ENCODE results near the gene FGF11. TPM values are rescaled to one million over a fixed set of nuclear protein-coding genes. Genes with fewer than 3 reads are reported as not detected.

The FGF11 gene
- total and polyA plus RNA-seq, 7 experiments from 2014 or later: 0.09 to 39.7 (median 3.3) TPM; not detected in 1

DNA sequence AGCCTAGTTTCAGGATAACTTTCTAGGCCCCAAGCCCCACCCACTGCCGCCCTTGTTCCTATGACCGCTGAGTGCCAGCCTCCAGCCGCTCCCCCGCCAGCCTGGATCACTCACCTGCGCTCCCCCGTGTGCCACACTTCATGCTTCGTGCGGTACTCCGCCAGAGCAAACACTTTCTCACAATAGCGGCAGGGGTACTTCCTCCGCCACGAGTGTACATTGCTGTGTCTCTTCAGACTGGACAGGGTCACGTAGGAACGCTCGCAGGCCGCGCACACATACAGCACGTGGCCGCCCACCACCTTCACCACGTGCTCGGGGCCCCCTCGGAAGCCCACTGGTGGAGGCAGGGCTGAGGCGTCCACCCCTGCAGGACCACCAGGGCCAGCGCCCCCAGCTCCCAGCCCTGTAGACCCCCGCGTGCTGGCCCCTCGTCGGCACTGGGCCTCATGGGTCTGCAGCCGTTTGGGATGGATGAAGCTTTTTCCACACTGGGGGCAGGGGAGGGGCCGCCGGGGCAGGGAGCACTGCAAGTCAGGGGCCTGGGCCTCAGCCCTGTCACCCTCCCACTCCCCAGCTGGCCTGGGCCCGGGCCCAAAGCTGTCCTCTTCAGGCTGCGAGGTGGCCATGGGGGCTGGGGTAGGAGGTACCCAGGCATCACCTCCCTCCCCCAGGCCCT lies 26.4 kb downstream of the FGF11 start:
- ATAC-seq (no peak), DNase-seq (no peak)
- Histone ChIP-seq H3K4me1 (ENCODE audit: control insufficient read depth in 2 of 2, insufficient read depth in 2 of 2, low read length in 2 of 2) (no peaks in the 10 kb centered on the region), H3K27me3 (ENCODE audit: control insufficient read depth in 2 of 2, insufficient read depth in 2 of 2, low read length in 2 of 2) (no peaks in the 10 kb centered on the region), H3K27ac (ENCODE audit: low read depth, low read length) (no peak overlapping the region), H3K9me3 (ENCODE audit: control insufficient read depth in 2 of 3, low read length in 3 of 3) (no peaks in the 10 kb centered on the region), H3K4me3 (ENCODE audit: low read length) (no peak overlapping the region), H3K36me3 (ENCODE audit: control insufficient read depth in 2 of 3, insufficient read depth in 3 of 3, low read length in 3 of 3) (peaks cover 0 to 62% (median 10%) of the 10 kb centered on the region in 3 experiments)
- intact Hi-C loops (cut with micrococcal nuclease): no loop called here
- peaks cover 0 to 23% (median 11%) of the 10 kb centered on the region in 7 donors for H3K4me1 Mint-ChIP-seq
- peak overlapping the region in 1 of 9 donors; percentile 52 for H3K27ac Mint-ChIP-seq
- H3K27me3 Mint-ChIP-seq: no peaks in the 10 kb centered on the region
- H3K4me3 Mint-ChIP-seq: no peak overlapping the region
- peaks cover 0 to 2% (median 0%) of the 10 kb centered on the region in 11 donors for H3K9me3 Mint-ChIP-seq
- H3K36me3 Mint-ChIP-seq: peaks cover 0 to 17% (median 4%) of the 10 kb centered on the region in 5 donors
- ChIA-PET POLR2A (interaction anchor here (1.7 to 2.8 kb wide), 2 partner anchors 10 to 29 kb away, joined by 4 to 16 read pairs; no protein-coding TSS in a partner anchor), CTCF (interaction anchor here (1.1 kb wide), 1 partner anchor 49 kb away, joined by 3 read pairs; no protein-coding TSS in a partner anchor)

- ChIA-PET POLR2A (interaction anchor here (1.0 to 2.8 kb wide), 5 partner anchors 10 to 82 kb away, joined by 4 to 16 read pairs (median 5); partner anchors contain the start of gene TMEM256), CTCF (interaction anchor here (1.1 to 1.4 kb wide), 2 partner anchors 10 to 48 kb away, joined by 3 to 4 read pairs; no protein-coding TSS in a partner anchor)
- no peak for ATAC-seq
- H3K4me1 Mint-ChIP-seq: peaks cover 1 to 21% (median 13%) of the 10 kb centered on the region in 7 donors
- Histone ChIP-seq H3K4me1 (ENCODE audit: control insufficient read depth in 2 of 2, insufficient read depth in 2 of 2, low read length in 2 of 2) (no peaks in the 10 kb centered on the region), H3K4me3 (ENCODE audit: low read length) (no peak overlapping the region), H3K36me3 (ENCODE audit: control insufficient read depth in 2 of 3, insufficient read depth in 3 of 3, low read length in 3 of 3) (peaks cover 0 to 62% (median 12%) of the 10 kb centered on the region in 3 experiments), H3K27ac (ENCODE audit: low read depth, low read length) (no peak overlapping the region), H3K9me3 (ENCODE audit: control insufficient read depth in 2 of 3, low read length in 3 of 3) (no peaks in the 10 kb centered on the region), H3K27me3 (ENCODE audit: control insufficient read depth in 2 of 2, insufficient read depth in 2 of 2, low read length in 2 of 2) (no peaks in the 10 kb centered on the region)
- peaks cover 0 to 2% (median 0%) of the 10 kb centered on the region in 11 donors for H3K9me3 Mint-ChIP-seq
- H3K36me3 Mint-ChIP-seq: peaks cover 0 to 12% (median under 1%) of the 10 kb centered on the region in 5 donors
- H3K27me3 Mint-ChIP-seq: no peaks in the 10 kb centered on the region
- H3K4me3 Mint-ChIP-seq: no peak overlapping the region
- peak overlapping the region in 1 of 9 donors; percentile 42 for H3K27ac Mint-ChIP-seq
- intact Hi-C loops (cut with micrococcal nuclease): no loop called here
- DNase-seq: no peak
These were observed 27.0 kb downstream of the FGF11 start for GRCh38 chr17:7466318-7466638.

GRCh38 chr17:7466639-7467341 lies 27.5 kb downstream of the FGF11 start:
- H3K9me3 Mint-ChIP-seq: no peaks in the 10 kb centered on the region
- no peak overlapping the region for H3K27ac ChIP-seq (ENCODE audit: low read depth, low read length)

GRCh38 chr17:7467498-7467897 lies 28.2 kb downstream of the FGF11 start:
- DNase-seq (no peak), ATAC-seq (no peak)
- H3K9me3 Mint-ChIP-seq: no peaks in the 10 kb centered on the region
- peaks cover 0 to 10% (median 0%) of the 10 kb centered on the region in 5 donors for H3K36me3 Mint-ChIP-seq
- intact Hi-C loops (cut with micrococcal nuclease): no loop called here
- peak overlapping the region in 2 of 9 donors; percentile 33 to 63 for H3K27ac Mint-ChIP-seq
- peaks cover 10 to 30% (median 20%) of the 10 kb centered on the region in 7 donors for H3K4me1 Mint-ChIP-seq
- H3K27me3 ChIP-seq (ENCODE audit: control insufficient read depth in 2 of 2, insufficient read depth in 2 of 2, low read length in 2 of 2): no peaks in the 10 kb centered on the region
- H3K9me3 ChIP-seq (ENCODE audit: control insufficient read depth in 2 of 3, low read length in 3 of 3): no peaks in the 10 kb centered on the region
- no peak overlapping the region for H3K27ac ChIP-seq (ENCODE audit: low read depth, low read length)
- no peak overlapping the region for H3K4me3 Mint-ChIP-seq
- CTCF ChIA-PET: interaction anchor here (1.4 kb wide), 1 partner anchor 8 kb away, joined by 4 read pairs; no protein-coding TSS in a partner anchor
- no peaks in the 10 kb centered on the region for H3K27me3 Mint-ChIP-seq
- no peak overlapping the region for H3K4me3 ChIP-seq (ENCODE audit: low read length)
- H3K36me3 ChIP-seq (ENCODE audit: control insufficient read depth in 2 of 3, insufficient read depth in 3 of 3, low read length in 3 of 3): peaks cover 0 to 51% (median 12%) of the 10 kb centered on the region in 3 experiments
- peaks cover 0 to 4% of the 10 kb centered on the region in 2 donors for H3K4me1 ChIP-seq (ENCODE audit: control insufficient read depth in 2 of 2, insufficient read depth in 2 of 2, low read length in 2 of 2)
- POLR2A ChIA-PET: interaction anchor here (0.7 to 2.8 kb wide), 4 partner anchors 9 to 64 kb away, joined by 3 to 16 read pairs (median 5); partner anchors contain the start of gene TMEM256

More at GRCh38 chr17:7466639-7467341, 27.5 kb downstream of the FGF11 start:
- peaks cover 0 to 10% (median 0%) of the 10 kb centered on the region in 5 donors for H3K36me3 Mint-ChIP-seq
- H3K4me1 Mint-ChIP-seq: peaks cover 6 to 25% (median 17%) of the 10 kb centered on the region in 7 donors
- Histone ChIP-seq H3K9me3 (ENCODE audit: control insufficient read depth in 2 of 3, low read length in 3 of 3) (no peaks in the 10 kb centered on the region), H3K27me3 (ENCODE audit: control insufficient read depth in 2 of 2, insufficient read depth in 2 of 2, low read length in 2 of 2) (no peaks in the 10 kb centered on the region), H3K4me3 (ENCODE audit: low read length) (no peak overlapping the region), H3K36me3 (ENCODE audit: control insufficient read depth in 2 of 3, insufficient read depth in 3 of 3, low read length in 3 of 3) (peaks cover 0 to 58% (median 12%) of the 10 kb centered on the region in 3 experiments), H3K4me1 (ENCODE audit: control insufficient read depth in 2 of 2, insufficient read depth in 2 of 2, low read length in 2 of 2) (peaks cover 0 to under 1% of the 10 kb centered on the region in 2 donors)
- peak overlapping the region in 1 of 10 donors; percentile 51 for H3K4me3 Mint-ChIP-seq
- intact Hi-C loops (cut with micrococcal nuclease): no loop called here
- no peaks in the 10 kb centered on the region for H3K27me3 Mint-ChIP-seq
- no peak for DNase-seq
- ChIA-PET CTCF (interaction anchor here (1.1 to 1.4 kb wide), 2 partner anchors 9 to 48 kb away, joined by 3 to 4 read pairs; no protein-coding TSS in a partner anchor), POLR2A (interaction anchor here (0.7 to 2.8 kb wide), 6 partner anchors 9 to 82 kb away, joined by 3 to 16 read pairs (median 4); partner anchors contain the start of gene TMEM256)
- peak; percentile 72 for ATAC-seq
- peak overlapping the region in 5 of 9 donors; percentile 26 to 49 (median 33) for H3K27ac Mint-ChIP-seq

- no peak overlapping the region for H3K27ac ChIP-seq (ENCODE audit: low read depth, low read length)
- H3K27me3 ChIP-seq (ENCODE audit: control insufficient read depth in 2 of 2, insufficient read depth in 2 of 2, low read length in 2 of 2): no peaks in the 10 kb centered on the region
- ChIA-PET POLR2A (interaction anchor here (2.8 to 3.7 kb wide), 2 partner anchors 8 to 11 kb away, joined by 16 to 21 read pairs; partner anchors contain the start of gene ZBTB4), CTCF (interaction anchor here (0.5 kb wide), 1 partner anchor 45 kb away, joined by 3 read pairs; no protein-coding TSS in a partner anchor)
- peaks cover 0 to 8% (median 0%) of the 10 kb centered on the region in 5 donors for H3K36me3 Mint-ChIP-seq
- ATAC-seq (no peak), DNase-seq (no peak)
- peaks cover 10 to 36% (median 20%) of the 10 kb centered on the region in 7 donors for H3K4me1 Mint-ChIP-seq
- no peaks in the 10 kb centered on the region for H3K27me3 Mint-ChIP-seq
- H3K4me3 Mint-ChIP-seq: no peak overlapping the region
- peak overlapping the region in 2 of 9 donors; percentile 38 to 43 for H3K27ac Mint-ChIP-seq
- intact Hi-C loops (cut with micrococcal nuclease): no loop called here
- no peaks in the 10 kb centered on the region for H3K9me3 ChIP-seq (ENCODE audit: control insufficient read depth in 2 of 3, low read length in 3 of 3)
- H3K36me3 ChIP-seq (ENCODE audit: control insufficient read depth in 2 of 3, insufficient read depth in 3 of 3, low read length in 3 of 3): peaks cover 0 to 43% (median 8%) of the 10 kb centered on the region in 3 experiments
- no peaks in the 10 kb centered on the region for H3K9me3 Mint-ChIP-seq
- no peak overlapping the region for H3K4me3 ChIP-seq (ENCODE audit: low read length)
- peaks cover 0 to 4% of the 10 kb centered on the region in 2 donors for H3K4me1 ChIP-seq (ENCODE audit: control insufficient read depth in 2 of 2, insufficient read depth in 2 of 2, low read length in 2 of 2)
These were observed 29.0 kb downstream of the FGF11 start for GRCh38 chr17:7468290-7468689.

DNA sequence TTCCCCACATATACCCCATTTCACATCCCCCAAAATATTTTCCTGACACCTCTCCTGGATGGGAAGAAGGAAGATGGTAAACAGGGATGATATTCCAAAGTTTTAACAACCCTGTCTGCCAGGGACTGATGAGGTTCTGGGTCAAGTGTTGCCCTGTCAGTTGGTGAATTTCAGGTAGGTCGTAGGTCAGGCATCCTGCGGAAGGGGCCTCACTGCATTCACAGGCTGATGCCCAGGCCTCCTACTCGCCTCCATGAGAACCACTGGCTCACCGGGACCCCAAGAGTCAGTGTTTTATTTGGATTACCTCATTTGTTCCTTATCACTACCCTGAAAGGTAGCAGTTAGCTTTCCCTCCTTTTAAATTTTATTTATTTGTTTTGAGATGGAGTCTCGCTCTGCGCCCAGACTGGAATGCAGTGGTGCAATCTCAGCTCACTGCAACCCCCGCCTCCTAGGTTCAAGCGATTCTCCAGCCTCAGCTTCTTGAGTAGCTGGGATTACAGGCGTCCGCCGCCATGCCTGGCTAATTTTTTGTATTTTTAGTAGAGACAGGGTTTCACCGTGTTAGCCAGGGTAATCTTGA lies 29.6 kb downstream of the FGF11 start:
- ChIA-PET CTCF (interaction anchor here (0.5 kb wide), 1 partner anchor 45 kb away, joined by 3 read pairs; no protein-coding TSS in a partner anchor), POLR2A (interaction anchor here (3.7 kb wide), 1 partner anchor 11 kb away, joined by 21 read pairs; the partner anchor contains the start of gene ZBTB4)
- Histone ChIP-seq H3K9me3 (ENCODE audit: control insufficient read depth in 2 of 3, low read length in 3 of 3) (no peaks in the 10 kb centered on the region), H3K27me3 (ENCODE audit: control insufficient read depth in 2 of 2, insufficient read depth in 2 of 2, low read length in 2 of 2) (no peaks in the 10 kb centered on the region), H3K27ac (ENCODE audit: low read depth, low read length) (no peak overlapping the region), H3K4me3 (ENCODE audit: low read length) (no peak overlapping the region), H3K36me3 (ENCODE audit: control insufficient read depth in 2 of 3, insufficient read depth in 3 of 3, low read length in 3 of 3) (peaks cover 0 to 37% (median 8%) of the 10 kb centered on the region in 3 experiments), H3K4me1 (ENCODE audit: control insufficient read depth in 2 of 2, insufficient read depth in 2 of 2, low read length in 2 of 2) (peaks cover 0 to 4% of the 10 kb centered on the region in 2 donors)
- Mint-ChIP-seq H3K36me3 (peaks cover 0 to 8% (median 0%) of the 10 kb centered on the region in 5 donors), H3K4me3 (no peak overlapping the region), H3K27ac (peak overlapping the region in 1 of 9 donors; percentile 38), H3K9me3 (no peaks in the 10 kb centered on the region), H3K4me1 (peaks cover 10 to 42% (median 20%) of the 10 kb centered on the region in 7 donors), H3K27me3 (no peaks in the 10 kb centered on the region)
- no peak for ATAC-seq
- intact Hi-C loops (cut with micrococcal nuclease): no loop called here
- no peak for DNase-seq
